BJ (cell line): ENCODE results near the gene SLC6A6. TPM values are rescaled to one million over a fixed set of nuclear protein-coding genes. Genes with fewer than 3 reads are reported as not detected.

Source experiments
- CTCF ChIA-PET: fragments of 350-600 bp; formaldehyde crosslinking; extraction: SDS; loops from one replicate; lab custom pipeline; 2021; ENCODE audit warnings: antibody characterized with exemption, inconsistent platforms; lab: Yijun Ruan, JAX
- POLR2A ChIA-PET: fragments of 300-600 bp; sonication (Branson Sonifier 250); formaldehyde crosslinking; extraction: SDS; loops from one replicate; lab custom pipeline; 2021; ENCODE audit warnings: antibody characterized with exemption; lab: Charles Lee
- DNase-seq: peaks from one replicate; pipeline ENCODE4 v3.0.0-alpha.2; 2011; ENCODE audit warnings: low read depth
- H3K27me3 ChIP-seq: 2 replicates; pipeline ENCODE4 v1.6.0; 2011; ENCODE audit warnings: low read length; ENCODE audit not compliant: control insufficient read depth, insufficient read depth
- H3K36me3 ChIP-seq: 2 replicates; pipeline ENCODE4 v1.5.1; 2011; ENCODE audit warnings: low read length; ENCODE audit not compliant: control insufficient read depth, insufficient read depth
- H3K4me3 ChIP-seq: 2 replicates; pipeline ENCODE4 v1.5.1; 2011; ENCODE audit warnings: low read depth, mild to moderate bottlenecking, control low read depth, low read length
- CTCF ChIP-seq: IDR thresholded peaks from 2 replicates; pipeline ENCODE4 v1.5.1; 2011; ENCODE audit warnings: low read depth, mild to moderate bottlenecking, control low read depth, inconsistent platforms, low read length, moderate library complexity; ENCODE audit not compliant: insufficient read depth
- polyA plus RNA-seq: library from polyadenylated mRNA; depleted of rRNA; stranded (reverse); fragments of >200 nt; gene quantifications from 2 replicates; pipeline ENCODE4 v1.2.3, GENCODE V29; 2011

Gene SLC6A6
- polyA plus RNA-seq, 1 experiment, result 114 TPM

- H3K27me3 ChIP-seq, result no peaks in the 10 kb centered on the region
- H3K4me3 ChIP-seq, result no peak overlapping the region
- peaks cover 45% of the 10 kb centered on the region for H3K36me3 ChIP-seq
- ChIA-PET CTCF (interaction anchor here (2.7 kb wide), 1 partner anchor 22 kb away, joined by 12 read pairs; no protein-coding TSS in a partner anchor), POLR2A (no interaction called here)
- no peak for DNase-seq
- no peak for TF ChIP-seq CTCF
These were observed 84.7 kb downstream of the SLC6A6 start for GRCh38 chr3:14487086-14487485.

GRCh38 chr3:14487821-14488220 is 85.4 kb downstream of the SLC6A6 start:
- H3K36me3 ChIP-seq, result peaks cover 41% of the 10 kb centered on the region
- POLR2A ChIA-PET, result no interaction called here
- CTCF ChIA-PET, result interaction anchor here (2.7 kb wide), 1 partner anchor 21 kb away, joined by 12 read pairs; no protein-coding TSS in a partner anchor
- H3K4me3 ChIP-seq, result no peak overlapping the region
- TF ChIP-seq CTCF, result no peak
- no peaks in the 10 kb centered on the region for H3K27me3 ChIP-seq
- DNase-seq, result no peak

GRCh38 chr3:14488286-14489041 is 86.1 kb downstream of the SLC6A6 start:
- no peak overlapping the region for H3K4me3 ChIP-seq
- CTCF ChIA-PET, result interaction anchor here (2.7 kb wide), 1 partner anchor 20 kb away, joined by 12 read pairs; no protein-coding TSS in a partner anchor
- POLR2A ChIA-PET, result no interaction called here
- DNase-seq, result no peak
- no peaks in the 10 kb centered on the region for H3K27me3 ChIP-seq
- H3K36me3 ChIP-seq, result peaks cover 35% of the 10 kb centered on the region
- no peak for TF ChIP-seq CTCF

- POLR2A ChIA-PET, result no interaction called here
These were observed 87.2 kb downstream of the SLC6A6 start for GRCh38 chr3:14489641-14490040.

GRCh38 chr3:14490255-14490654 is 87.8 kb downstream of the SLC6A6 start:
- H3K36me3 ChIP-seq, result peaks cover 27% of the 10 kb centered on the region
- H3K27me3 ChIP-seq, result no peaks in the 10 kb centered on the region
- ChIA-PET POLR2A (no interaction called here), CTCF (interaction anchor here (0.6 to 1.2 kb wide), 2 partner anchors 19 to 482 kb away, joined by 3 to 4 read pairs; no protein-coding TSS in a partner anchor)
- no peak for TF ChIP-seq CTCF
- DNase-seq, result no peak
- no peak overlapping the region for H3K4me3 ChIP-seq

More at GRCh38 chr3:14489641-14490040, 87.2 kb downstream of the SLC6A6 start:
- no peak for DNase-seq
- no peak overlapping the region for H3K4me3 ChIP-seq
- no peak for TF ChIP-seq CTCF
- peaks cover 29% of the 10 kb centered on the region for H3K36me3 ChIP-seq
- H3K27me3 ChIP-seq, result no peaks in the 10 kb centered on the region
- CTCF ChIA-PET, result no interaction called here
